ENCODE data around the gene SGMS1. TPM values are rescaled to one million over a fixed set of nuclear protein-coding genes. Genes with fewer than 3 reads are reported as not detected.

Gene SGMS1
- total and polyA plus RNA-seq, 8 donors = 47.0 to 58.1 (median 54.0) TPM

GRCh38 chr10:50394832-50395231 lies 228.9 kb downstream of the SGMS1 start:
- Histone ChIP-seq H3K36me3 (no peaks in the 10 kb centered on the region), H3K9me3 (no peaks in the 10 kb centered on the region), H3K4me3 (no peak overlapping the region), H3K27me3 (no peaks in the 10 kb centered on the region), H3K27ac (peak overlapping the region in 1 of 2 donors; percentile 53), H3K4me1 (peaks cover 20 to 61% of the 10 kb centered on the region in 2 donors)
- DNase-seq (no peak), ATAC-seq (peak; percentile 9)
- TF ChIP-seq, protein P1, sequence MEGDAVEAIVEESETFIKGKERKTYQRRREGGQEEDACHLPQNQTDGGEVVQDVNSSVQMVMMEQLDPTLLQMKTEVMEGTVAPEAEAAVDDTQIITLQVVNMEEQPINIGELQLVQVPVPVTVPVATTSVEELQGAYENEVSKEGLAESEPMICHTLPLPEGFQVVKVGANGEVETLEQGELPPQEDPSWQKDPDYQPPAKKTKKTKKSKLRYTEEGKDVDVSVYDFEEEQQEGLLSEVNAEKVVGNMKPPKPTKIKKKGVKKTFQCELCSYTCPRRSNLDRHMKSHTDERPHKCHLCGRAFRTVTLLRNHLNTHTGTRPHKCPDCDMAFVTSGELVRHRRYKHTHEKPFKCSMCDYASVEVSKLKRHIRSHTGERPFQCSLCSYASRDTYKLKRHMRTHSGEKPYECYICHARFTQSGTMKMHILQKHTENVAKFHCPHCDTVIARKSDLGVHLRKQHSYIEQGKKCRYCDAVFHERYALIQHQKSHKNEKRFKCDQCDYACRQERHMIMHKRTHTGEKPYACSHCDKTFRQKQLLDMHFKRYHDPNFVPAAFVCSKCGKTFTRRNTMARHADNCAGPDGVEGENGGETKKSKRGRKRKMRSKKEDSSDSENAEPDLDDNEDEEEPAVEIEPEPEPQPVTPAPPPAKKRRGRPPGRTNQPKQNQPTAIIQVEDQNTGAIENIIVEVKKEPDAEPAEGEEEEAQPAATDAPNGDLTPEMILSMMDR (IDR thresholded peaks at IDR 0.05) = no peak
- intact Hi-C loops (cut with DNase I) = no loop called here

GRCh38 chr10:50393784-50394467 lies 229.8 kb downstream of the SGMS1 start:
- intact Hi-C loops (cut with DNase I) = no loop called here
- no peak overlapping the region for H3K4me3 ChIP-seq
- H3K4me1 ChIP-seq = peaks cover 20 to 61% of the 10 kb centered on the region in 2 donors
- no peaks in the 10 kb centered on the region for H3K27me3 ChIP-seq
- no peaks in the 10 kb centered on the region for H3K36me3 ChIP-seq
- no peaks in the 10 kb centered on the region for H3K9me3 ChIP-seq
- DNase-seq = no peak
- ATAC-seq = no peak
- TF ChIP-seq, protein P1 (IDR thresholded peaks at IDR 0.05) = no peak
- H3K27ac ChIP-seq = no peak overlapping the region

GRCh38 chr10:50392966-50393718 lies 230.6 kb downstream of the SGMS1 start:
- ATAC-seq (no peak), DNase-seq (no peak)
- H3K36me3 ChIP-seq = no peaks in the 10 kb centered on the region
- H3K27me3 ChIP-seq = no peaks in the 10 kb centered on the region
- H3K4me1 ChIP-seq = peaks cover 20 to 61% of the 10 kb centered on the region in 2 donors
- H3K4me3 ChIP-seq = no peak overlapping the region
- TF ChIP-seq, protein P1 (IDR thresholded peaks at IDR 0.05) = no peak
- H3K27ac ChIP-seq = no peak overlapping the region
- intact Hi-C loops (cut with DNase I) = no loop called here
- H3K9me3 ChIP-seq = no peaks in the 10 kb centered on the region

GRCh38 chr10:50392426-50392825 lies 231.3 kb downstream of the SGMS1 start:
- no peaks in the 10 kb centered on the region for H3K9me3 ChIP-seq
- no peak for ATAC-seq
- H3K36me3 ChIP-seq = no peaks in the 10 kb centered on the region
- no peak overlapping the region for H3K27ac ChIP-seq
- peaks cover 20 to 61% of the 10 kb centered on the region in 2 donors for H3K4me1 ChIP-seq
- intact Hi-C loops (cut with DNase I) = no loop called here
- no peak for DNase-seq
- no peak overlapping the region for H3K4me3 ChIP-seq
- TF ChIP-seq, protein P1 (IDR thresholded peaks at IDR 0.05) = no peak
- H3K27me3 ChIP-seq = no peaks in the 10 kb centered on the region

GRCh38 chr10:50390302-50390701 lies 233.5 kb downstream of the SGMS1 start:
- no peak for DNase-seq
- H3K27me3 ChIP-seq = no peaks in the 10 kb centered on the region
- H3K4me1 ChIP-seq = peaks cover 7 to 51% of the 10 kb centered on the region in 2 donors
- TF ChIP-seq, protein P1 (IDR thresholded peaks at IDR 0.05) = no peak
- H3K9me3 ChIP-seq = no peaks in the 10 kb centered on the region
- H3K27ac ChIP-seq = no peak overlapping the region
- H3K4me3 ChIP-seq = no peak overlapping the region
- no peaks in the 10 kb centered on the region for H3K36me3 ChIP-seq
- ATAC-seq = no peak
- intact Hi-C loops (cut with DNase I) = no loop called here
